ENCODE results near the gene ZBTB22.

DNA sequence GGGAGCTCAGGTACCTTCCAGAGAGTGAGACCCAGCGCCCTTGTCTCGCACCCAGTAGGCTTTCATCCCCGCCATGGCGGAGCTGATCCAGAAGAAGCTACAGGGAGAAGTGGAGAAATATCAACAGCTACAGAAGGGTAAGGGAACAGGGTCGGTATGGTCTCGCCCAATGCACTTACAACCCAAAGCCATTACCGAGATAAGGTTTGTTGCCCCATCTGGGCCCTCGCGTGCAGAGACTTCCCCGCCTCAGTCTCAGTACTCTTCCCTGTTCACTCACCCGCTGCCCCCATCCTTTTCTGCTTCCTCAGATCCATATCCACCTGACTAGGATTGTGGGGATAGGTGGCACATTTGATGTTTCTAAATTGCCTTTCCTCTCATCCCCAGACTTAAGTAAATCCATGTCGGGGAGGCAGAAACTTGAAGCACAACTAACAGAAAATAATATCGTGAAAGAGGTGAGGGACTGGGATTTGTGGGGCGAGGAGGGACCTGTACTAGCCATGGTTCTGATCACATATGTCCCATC, 27.7 kb downstream of the ZBTB22 start:
- no peak for TF ChIP-seq CTCF (conservative IDR thresholded peaks at IDR 0.05; ENCODE audit: low read length)
- TF ChIP-seq EZH2phosphoT487 (IDR thresholded peaks at IDR 0.05; ENCODE audit: borderline replicate concordance): no peak

Measured in Loucy (cell line).